H9 (cell line): ENCODE measurements around the gene DENND5A. TPM values are rescaled to one million over a fixed set of nuclear protein-coding genes. Genes with fewer than 3 reads are reported as not detected.

Experiments used
- DNase-seq: peaks from one replicate; pipeline ENCODE4 v3.0.0-alpha.2; 2017
- H2AFZ ChIP-seq: one replicate; pipeline ENCODE4 v1.6.1; 2013; ENCODE audit warnings: mild to moderate bottlenecking, low read length, control low read depth, moderate library complexity
- H2AK5ac ChIP-seq: 2 replicates; pipeline ENCODE4 v1.6.1; 2013; ENCODE audit warnings: low read length, control low read depth, mixed read lengths; ENCODE audit not compliant: insufficient read length
- H2BK120ac ChIP-seq: one replicate; pipeline ENCODE4 v1.6.1; 2013; ENCODE audit warnings: low read depth, mild to moderate bottlenecking, low read length, control low read depth, inconsistent platforms; ENCODE audit not compliant: poor library complexity, severe bottlenecking
- H2BK12ac ChIP-seq: 2 replicates; pipeline ENCODE4 v1.6.1; 2013; ENCODE audit warnings: low read length, control low read depth, mixed read lengths, low read depth; ENCODE audit not compliant: insufficient read length
- H2BK15ac ChIP-seq: 2 replicates; pipeline ENCODE4 v1.6.1; 2013; ENCODE audit warnings: low read depth, low read length, control low read depth
- H2BK20ac ChIP-seq: one replicate; pipeline ENCODE4 v1.6.1; 2013; ENCODE audit warnings: low read depth, mild to moderate bottlenecking, low read length, control low read depth, inconsistent platforms; ENCODE audit not compliant: poor library complexity, severe bottlenecking
- H2BK5ac ChIP-seq: 2 replicates; pipeline ENCODE4 v1.6.1; 2013; ENCODE audit warnings: low read length, control low read depth, mixed read lengths; ENCODE audit not compliant: insufficient read length
- H3K14ac ChIP-seq: 2 replicates; pipeline ENCODE4 v1.6.1; 2013; ENCODE audit warnings: low read length, control low read depth; ENCODE audit not compliant: insufficient read depth
- H3K18ac ChIP-seq: 2 replicates; pipeline ENCODE4 v1.6.1; 2013; ENCODE audit warnings: low read depth, mild to moderate bottlenecking, mixed read lengths, low read length, control low read depth; ENCODE audit not compliant: insufficient read length
- H3K23ac ChIP-seq: 2 replicates; pipeline ENCODE4 v1.6.1; 2013; ENCODE audit warnings: low read length, control low read depth, mixed read lengths, low read depth; ENCODE audit not compliant: insufficient read length
- H3K23me2 ChIP-seq: 2 replicates; pipeline ENCODE4 v1.6.1; 2013; ENCODE audit warnings: low read depth, mild to moderate bottlenecking, mixed read lengths, low read length, control low read depth; ENCODE audit not compliant: insufficient read length, poor library complexity, severe bottlenecking
- H3K27ac ChIP-seq: 2 replicates; pipeline ENCODE4 v1.5.1; 2013; ENCODE audit warnings: low read length, control low read depth, mixed read lengths, low read depth; ENCODE audit not compliant: insufficient read length
- H3K27me3 ChIP-seq: 2 replicates; pipeline ENCODE4 v1.6.1; 2013; ENCODE audit warnings: low read length, control low read depth, inconsistent platforms; ENCODE audit not compliant: insufficient read depth
- H3K4ac ChIP-seq: 2 replicates; pipeline ENCODE4 v1.6.1; 2013; ENCODE audit warnings: low read depth, mild to moderate bottlenecking, control low read depth, inconsistent platforms, low read length, moderate library complexity
- H3K4me1 ChIP-seq: 2 replicates; pipeline ENCODE4 v1.6.1; 2013; ENCODE audit warnings: low read length, control low read depth, inconsistent platforms; ENCODE audit not compliant: insufficient read depth
- H3K4me2 ChIP-seq: 2 replicates; pipeline ENCODE4 v1.6.1; 2013; ENCODE audit warnings: low read length, control low read depth, mixed read lengths; ENCODE audit not compliant: insufficient read length, insufficient read depth
- H3K56ac ChIP-seq: 2 replicates; pipeline ENCODE4 v1.6.1; 2013; ENCODE audit warnings: low read depth, mild to moderate bottlenecking, mixed read lengths, low read length, control low read depth; ENCODE audit not compliant: insufficient read length
- H3K79me1 ChIP-seq: 2 replicates; pipeline ENCODE4 v1.6.1; 2013; ENCODE audit warnings: low read depth, mild to moderate bottlenecking, moderate library complexity, low read length, control low read depth, inconsistent platforms; ENCODE audit not compliant: insufficient read depth, poor library complexity, severe bottlenecking
- H3K79me2 ChIP-seq: 2 replicates; pipeline ENCODE4 v1.6.1; 2013; ENCODE audit warnings: low read length, control low read depth, inconsistent platforms; ENCODE audit not compliant: insufficient read depth
- H3K9ac ChIP-seq: 2 replicates; pipeline ENCODE4 v1.6.1; 2013; ENCODE audit warnings: low read length, control low read depth, mixed read lengths; ENCODE audit not compliant: insufficient read length; ENCODE audit errors: extremely low read depth
- H3K9me3 ChIP-seq: one replicate; pipeline ENCODE4 v1.6.1; 2013; ENCODE audit warnings: low read depth, low read length, inconsistent platforms; ENCODE audit not compliant: control insufficient read depth
- H3T11ph ChIP-seq: one replicate; pipeline ENCODE4 v1.6.1; 2013; ENCODE audit warnings: mild to moderate bottlenecking, low read length, control low read depth, inconsistent platforms
- H4K20me1 ChIP-seq: one replicate; pipeline ENCODE4 v1.6.1; 2013; ENCODE audit not compliant: control insufficient read depth, insufficient read length, insufficient read depth
- H4K5ac ChIP-seq: 2 replicates; pipeline ENCODE4 v1.6.1; 2013; ENCODE audit warnings: low read depth, mild to moderate bottlenecking, mixed read lengths, low read length, control low read depth; ENCODE audit not compliant: insufficient read length
- H4K8ac ChIP-seq: replicated peaks from 2 replicates; pipeline ENCODE4 v1.6.1; 2013; ENCODE audit warnings: low read length, control low read depth, mixed read lengths, low read depth; ENCODE audit not compliant: insufficient read length
- H4K91ac ChIP-seq: 2 replicates; pipeline ENCODE4 v1.6.1; 2013; ENCODE audit warnings: low read depth, mild to moderate bottlenecking, moderate library complexity, mixed read lengths, low read length, control low read depth; ENCODE audit not compliant: insufficient read length
- H3K27ac Mint-ChIP-seq, 3 experiments: 2 replicates in 2 of 3; 3 replicates in 1 of 3; pipeline ENCODE4 v1.8.0; 2020 to 2021; ENCODE audit warnings: mixed read lengths in 3 of 3, mild to moderate bottlenecking in 1 of 3, moderate library complexity in 1 of 3
- H3K27me3 Mint-ChIP-seq: 2 replicates; pipeline ENCODE4 v1.8.0; 2021; ENCODE audit warnings: low read depth, mild to moderate bottlenecking, moderate library complexity, mixed read lengths
- H3K36me3 Mint-ChIP-seq, 3 experiments: 2 replicates in 2 of 3; 3 replicates in 1 of 3; pipeline ENCODE4 v1.8.0; 2020 to 2021; ENCODE audit warnings: low read depth in 3 of 3, mixed read lengths in 3 of 3; ENCODE audit not compliant: insufficient read depth in 1 of 3
- H3K4me1 Mint-ChIP-seq, 2 experiments: 2 replicates each; pipeline ENCODE4 v1.8.0; 2020; ENCODE audit warnings: mixed read lengths in 2 of 2
- H3K4me3 Mint-ChIP-seq, 2 experiments: 2 replicates in 1 of 2; 3 replicates in 1 of 2; pipeline ENCODE4 v1.8.0; 2020 to 2021; ENCODE audit warnings: mild to moderate bottlenecking in 2 of 2, mixed read lengths in 2 of 2, moderate library complexity in 1 of 2
- H3K9me3 Mint-ChIP-seq, 2 experiments: 2 replicates in 1 of 2; 3 replicates in 1 of 2; pipeline ENCODE4 v1.8.0; 2020; ENCODE audit warnings: mild to moderate bottlenecking in 2 of 2, mixed read lengths in 2 of 2, moderate library complexity in 1 of 2
- CTCF ChIP-seq: fragments of 200-600 bp; sonication (generic); conservative IDR thresholded peaks from 3 replicates; pipeline ENCODE4 v1.8.0; 2021; ENCODE audit warnings: antibody characterized with exemption, mild to moderate bottlenecking
- WGBS: extraction: QIAGEN DNeasy Blood & Tissue Kit; methylation state at CpG from one replicate; pipeline ENCODE4 v1.1.7; 2013; ENCODE audit warnings: missing lambda C conversion rate, low lambda C conversion rate, mixed read lengths; ENCODE audit not compliant: insufficient read length; ENCODE audit errors: extremely low coverage; 5-methylcytosine and 5-hydroxymethylcytosine counted together
- total RNA-seq: library from RNA; stranded (reverse); gene quantifications from 2 replicates; pipeline ENCODE4 v1.2.1, GENCODE V29; 2021

DENND5A gene
- total RNA-seq, 1 experiment from 2014 or later, result 59.6 TPM

DNA sequence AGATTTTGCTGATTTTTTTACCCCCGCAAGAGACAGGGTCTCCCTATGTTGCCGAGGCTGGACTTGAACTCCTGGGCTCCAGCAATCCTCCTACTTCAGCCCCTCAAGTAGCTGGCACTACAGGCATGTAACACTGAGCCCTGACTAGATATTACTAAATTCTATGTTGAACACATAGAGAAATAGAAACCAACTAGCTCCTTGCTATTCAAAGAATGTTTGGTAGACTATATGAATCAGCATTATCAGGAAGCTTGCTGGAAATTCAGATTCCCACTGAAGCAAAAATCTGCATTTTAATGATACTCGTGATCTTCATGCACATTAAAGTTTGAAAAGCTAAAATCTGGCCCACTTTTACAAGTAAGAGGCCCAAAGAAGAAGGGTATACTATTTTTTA, 37.3 kb upstream of the DENND5A start:
- no peaks in the 10 kb centered on the region for H3K9me3 ChIP-seq
- H3K14ac ChIP-seq, result no peak overlapping the region
- H3T11ph ChIP-seq, result no peak overlapping the region
- no peak overlapping the region for H3K4me3 Mint-ChIP-seq
- no peak overlapping the region for H2BK20ac ChIP-seq
- H3K56ac ChIP-seq, result no peak overlapping the region
- no peaks in the 10 kb centered on the region for H3K4me1 ChIP-seq
- H3K23me2 ChIP-seq, result no peaks in the 10 kb centered on the region
- H3K23ac ChIP-seq, result no peak overlapping the region
- no peak for DNase-seq
- H2AFZ ChIP-seq, result no peak overlapping the region
- H3K18ac ChIP-seq, result no peak overlapping the region
- WGBS, result no CpG with 5 or more reads among the region's 3 CpGs
- TF ChIP-seq CTCF, result no peak
- no peak overlapping the region for H4K8ac ChIP-seq
- no peak overlapping the region for H2BK12ac ChIP-seq
- no peak overlapping the region for H3K4ac ChIP-seq
- no peak overlapping the region for H2AK5ac ChIP-seq
- H3K9ac ChIP-seq, result no peak overlapping the region
- H3K36me3 Mint-ChIP-seq, result peaks cover 3 to 8% (median 6%) of the 10 kb centered on the region in 3 experiments
- no peak overlapping the region for H2BK120ac ChIP-seq
- no peak overlapping the region for H3K27ac ChIP-seq
- H4K20me1 ChIP-seq, result no peaks in the 10 kb centered on the region
- H3K79me1 ChIP-seq, result peaks cover 5% of the 10 kb centered on the region
- no peak overlapping the region for H2BK15ac ChIP-seq
- no peak overlapping the region for H3K4me2 ChIP-seq
- peaks cover 0 to 4% of the 10 kb centered on the region in 2 experiments; a peak in 1 of 4 replicates for H3K4me1 Mint-ChIP-seq
- H3K27me3 Mint-ChIP-seq, result no peaks in the 10 kb centered on the region
- no peak overlapping the region for H4K91ac ChIP-seq
- peaks cover 15% of the 10 kb centered on the region; the same call in 1 of the 2 replicates for H3K79me2 ChIP-seq
- H3K9me3 Mint-ChIP-seq, result no peaks in the 10 kb centered on the region
- no peak overlapping the region for H4K5ac ChIP-seq
- H3K27ac Mint-ChIP-seq, result no peak overlapping the region
- H2BK5ac ChIP-seq, result no peak overlapping the region
- H3K27me3 ChIP-seq, result no peaks in the 10 kb centered on the region
